Measurements from ENCODE around the gene PRICKLE2.

GRCh38 chr3:64251019-64251418 is 25.8 kb upstream of the PRICKLE2 start:
- no peak for TF ChIP-seq CTCF (IDR thresholded peaks at IDR 0.05; ENCODE audit: poor library complexity)
- TF ChIP-seq EZH2 (IDR thresholded peaks at IDR 0.05; ENCODE audit: borderline replicate concordance) = no peak

All from hepatocyte (in vitro differentiated cells).